Ectodermal cell (in vitro differentiated cells): Measurements from ENCODE around the gene AHCY.
"Not testable (repeated sequence)": the region's sequence is repeated elsewhere in the genome, so short reads cannot be mapped to it uniquely, and the experiment has no call there.

Experiments
- H3K27ac ChIP-seq: 2 replicates; pipeline ENCODE4 v1.7.0; 2013; ENCODE audit warnings: mild to moderate bottlenecking, low read depth, low read length; ENCODE audit not compliant: insufficient read depth, poor library complexity, severe bottlenecking
- H3K27me3 ChIP-seq: 2 replicates; pipeline ENCODE4 v1.7.0; 2013; ENCODE audit warnings: mild to moderate bottlenecking, low read length; ENCODE audit not compliant: insufficient read depth, control insufficient read depth, poor library complexity, severe bottlenecking
- H3K36me3 ChIP-seq: one replicate; pipeline ENCODE4 v1.7.0; 2013; ENCODE audit warnings: low read length; ENCODE audit not compliant: control insufficient read depth, insufficient read depth
- H3K4me1 ChIP-seq: one replicate; pipeline ENCODE4 v1.7.0; 2013; ENCODE audit warnings: low read length; ENCODE audit not compliant: control insufficient read depth, insufficient read depth
- H3K4me3 ChIP-seq: 2 replicates; pipeline ENCODE4 v1.7.0; 2013; ENCODE audit warnings: low read depth, low read length, control low read depth; ENCODE audit not compliant: insufficient read depth
- H3K9me3 ChIP-seq: 2 replicates; pipeline ENCODE4 v1.7.0; 2013; ENCODE audit warnings: mild to moderate bottlenecking, low read length, moderate library complexity; ENCODE audit not compliant: control insufficient read depth
- WGBS, 2 experiments: methylation state at CpG; one replicate each; pipeline ENCODE4 v1.1.7; 2013; ENCODE audit warnings: missing lambda C conversion rate in 2 of 2; 5-methylcytosine and 5-hydroxymethylcytosine counted together

AHCY gene

DNA sequence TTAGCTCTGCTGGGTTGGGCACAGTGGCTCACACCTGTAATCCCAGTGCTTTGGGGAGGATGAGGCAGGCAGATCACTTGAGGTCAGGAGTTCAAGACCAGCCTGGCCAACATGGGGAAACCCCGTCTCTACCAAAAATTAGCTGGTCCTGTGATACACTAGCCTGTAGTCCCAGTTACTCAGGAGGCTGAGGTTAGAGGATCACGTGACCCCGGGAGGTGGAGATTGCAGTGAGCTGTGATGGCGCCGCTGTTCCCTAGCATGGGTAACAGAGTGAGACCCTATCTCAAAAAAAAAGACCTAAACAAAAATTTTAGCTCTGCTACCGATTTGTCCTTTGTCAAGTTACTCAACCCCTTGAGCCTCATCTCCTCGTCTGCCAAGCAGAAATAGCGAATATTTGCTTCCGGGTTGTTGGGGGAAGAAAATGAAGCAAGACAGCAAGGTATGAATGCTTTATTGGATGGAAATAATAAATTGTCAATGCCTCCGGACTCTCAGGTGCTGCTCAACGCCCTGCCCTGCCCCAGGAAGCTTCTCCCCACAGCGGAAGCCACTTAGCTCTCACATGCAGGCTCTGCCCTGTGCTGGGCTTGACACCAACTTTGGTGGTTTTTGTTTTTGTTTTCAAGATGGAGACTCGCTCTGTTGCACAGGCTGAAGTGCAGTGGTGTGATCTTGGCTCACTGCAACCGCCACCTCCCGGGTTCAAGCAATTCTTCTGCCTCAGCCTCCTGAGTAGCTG lies 35.0 kb upstream of the AHCY start:
- no peaks in the 10 kb centered on the region for H3K9me3 ChIP-seq
- H3K4me3 ChIP-seq, result no peak overlapping the region
- H3K27ac ChIP-seq, result no peak overlapping the region
- H3K36me3 ChIP-seq, result no peaks in the 10 kb centered on the region
- 94% methylated on average over 15 of the region's 15 CpGs for WGBS, 2 experiments
- H3K4me1 ChIP-seq, result no peaks in the 10 kb centered on the region
- no peaks in the 10 kb centered on the region for H3K27me3 ChIP-seq

DNA sequence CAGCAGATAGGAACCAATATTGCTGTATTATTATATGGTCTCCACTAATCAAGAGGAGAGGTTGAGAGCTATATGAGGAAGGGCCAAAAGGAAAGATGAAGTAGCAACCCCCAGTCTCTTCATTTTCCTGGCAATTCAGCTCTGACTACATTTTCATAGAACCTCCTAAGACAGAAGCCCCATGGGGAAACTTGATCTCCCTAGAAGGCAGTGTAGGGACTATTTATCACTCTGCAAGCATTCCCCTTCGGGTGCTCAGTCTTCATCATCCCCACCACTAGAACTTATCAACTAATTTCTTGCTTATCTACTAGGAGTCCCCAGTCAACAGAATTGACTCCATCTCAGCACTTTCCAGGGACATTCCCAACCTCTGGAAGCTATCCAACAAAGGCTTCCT lies 34.4 kb upstream of the AHCY start:
- WGBS, 2 experiments, result 86 to 96% methylated on average over 1 of the region's 1 CpG
- Histone ChIP-seq H3K36me3 (no peaks in the 10 kb centered on the region), H3K9me3 (no peaks in the 10 kb centered on the region), H3K4me3 (no peak overlapping the region), H3K4me1 (no peaks in the 10 kb centered on the region), H3K27me3 (no peaks in the 10 kb centered on the region), H3K27ac (no peak overlapping the region)

DNA sequence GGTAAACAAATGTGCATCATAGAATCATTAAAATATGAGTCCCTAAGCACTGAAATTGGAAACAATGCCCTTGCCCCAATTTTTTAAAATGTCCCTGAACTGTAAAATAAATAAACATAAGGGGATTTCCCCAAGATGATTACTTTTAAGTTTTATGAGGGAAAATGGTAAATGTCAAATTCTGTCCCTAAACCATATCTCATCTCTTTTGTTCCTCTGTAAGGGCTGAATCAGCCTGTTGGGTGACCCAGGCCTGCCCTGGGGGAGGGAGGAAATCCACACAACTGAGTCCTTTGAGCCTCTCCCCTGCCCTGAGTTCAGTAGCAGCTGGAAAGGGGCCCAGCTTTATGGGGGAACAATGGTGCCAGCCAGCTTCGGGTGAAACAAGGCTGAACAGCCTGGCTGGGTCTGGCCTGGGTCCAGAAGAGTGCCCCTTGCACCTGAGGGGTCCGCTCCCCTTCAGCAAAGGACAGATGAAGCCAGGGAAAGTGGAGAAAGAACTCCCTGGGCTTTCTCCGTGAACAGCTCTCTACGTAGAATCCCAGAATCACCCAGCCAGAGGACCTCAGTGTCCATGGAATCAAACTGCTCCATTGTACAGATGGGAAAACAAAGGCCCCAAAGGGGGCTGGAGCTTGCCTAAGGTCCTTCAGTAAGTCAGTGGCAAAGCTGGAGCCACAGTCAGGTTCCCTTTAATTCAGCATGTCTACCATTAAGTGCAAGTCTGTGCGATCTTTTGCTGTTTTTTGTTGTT lies 31.7 kb upstream of the AHCY start:
- H3K4me3 ChIP-seq, result no peak overlapping the region
- H3K27ac ChIP-seq, result no peak overlapping the region
- WGBS, 2 experiments, result 87 to 90% methylated on average over 5 of the region's 5 CpGs
- no peaks in the 10 kb centered on the region for H3K4me1 ChIP-seq
- H3K27me3 ChIP-seq, result no peaks in the 10 kb centered on the region
- H3K36me3 ChIP-seq, result no peaks in the 10 kb centered on the region
- no peaks in the 10 kb centered on the region for H3K9me3 ChIP-seq

DNA sequence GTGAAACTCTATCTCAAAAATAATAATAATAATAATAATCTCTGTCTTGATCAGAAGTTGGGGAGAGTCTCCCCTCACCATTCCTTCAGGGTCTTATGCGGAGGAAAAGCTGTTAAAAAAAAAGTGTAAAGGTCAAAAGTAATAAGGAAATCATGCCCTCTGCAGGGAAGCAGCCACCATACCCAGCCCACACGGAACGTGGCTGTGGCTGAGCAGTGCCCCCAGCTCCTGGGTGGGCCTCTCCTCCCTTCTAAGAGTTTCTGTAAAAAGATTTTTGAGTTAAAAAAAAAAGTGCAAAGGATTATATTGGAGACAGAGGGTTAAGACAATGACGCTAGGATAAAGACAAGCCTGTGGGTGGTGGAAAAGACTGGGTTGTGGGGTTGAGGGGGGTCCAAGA lies 30.6 kb upstream of the AHCY start:
- no peaks in the 10 kb centered on the region for H3K27me3 ChIP-seq
- H3K9me3 ChIP-seq, result no peaks in the 10 kb centered on the region
- no peak overlapping the region for H3K4me3 ChIP-seq
- 87 to 90% methylated on average over 4 of the region's 4 CpGs for WGBS, 2 experiments
- H3K4me1 ChIP-seq, result no peaks in the 10 kb centered on the region
- no peaks in the 10 kb centered on the region for H3K36me3 ChIP-seq
- no peak overlapping the region for H3K27ac ChIP-seq

DNA sequence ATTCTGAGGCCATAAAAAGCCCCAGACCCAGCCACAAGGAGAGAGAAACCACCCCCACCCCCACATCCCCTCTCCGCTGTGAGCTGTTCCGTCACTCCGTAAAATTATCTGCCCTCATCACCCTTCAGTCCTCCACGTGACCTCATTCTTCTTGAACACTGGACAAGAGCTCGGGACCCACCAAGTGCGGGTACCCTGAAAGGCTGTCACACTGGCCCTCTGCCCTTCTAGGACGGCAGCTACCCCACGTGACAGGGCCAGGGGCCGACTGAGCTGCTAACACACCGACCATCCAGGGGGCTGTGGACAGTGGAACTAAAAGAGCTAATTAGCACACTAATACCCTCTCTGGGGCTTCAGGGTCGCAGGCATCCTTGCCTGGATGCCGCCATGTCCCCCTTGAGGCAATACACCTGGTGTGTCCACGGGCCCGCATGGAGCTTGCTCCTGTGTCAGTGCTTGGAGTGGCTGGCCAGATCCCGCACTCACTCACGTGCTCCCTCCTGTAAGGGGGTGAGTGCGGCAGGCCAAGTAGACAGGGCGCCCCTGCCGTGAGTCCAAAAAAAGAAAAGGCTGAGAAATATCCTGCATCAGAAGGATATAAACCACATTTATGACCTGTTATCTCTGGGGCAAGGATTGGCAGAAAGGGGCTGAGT lies 29.2 kb upstream of the AHCY start:
- Histone ChIP-seq H3K4me3 (no peak overlapping the region), H3K27me3 (no peaks in the 10 kb centered on the region), H3K27ac (no peak overlapping the region), H3K9me3 (no peaks in the 10 kb centered on the region), H3K4me1 (no peaks in the 10 kb centered on the region), H3K36me3 (no peaks in the 10 kb centered on the region)
- WGBS, 2 experiments, result 94 to 95% methylated on average over 19 of the region's 19 CpGs

DNA sequence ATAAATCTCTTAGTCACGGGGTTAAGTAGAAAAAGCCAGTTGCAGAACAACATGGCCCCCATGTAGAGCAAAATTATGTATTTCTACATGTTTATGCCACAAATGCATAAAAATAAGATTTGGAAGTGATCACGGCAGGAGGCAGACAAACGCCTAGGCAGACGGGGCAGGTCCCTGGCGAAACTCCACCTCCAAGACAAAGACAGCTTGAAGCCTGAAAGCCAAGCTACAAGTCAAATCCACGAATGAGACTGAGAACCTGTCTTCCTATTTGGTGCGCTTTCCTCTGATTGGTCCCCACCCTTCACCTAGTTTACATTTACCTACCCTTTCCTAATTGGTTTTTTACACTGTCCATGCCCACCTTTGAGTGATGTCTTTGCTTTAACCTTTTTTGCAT lies 28.7 kb upstream of the AHCY start:
- H3K27me3 ChIP-seq, result no peaks in the 10 kb centered on the region
- H3K9me3 ChIP-seq, result no peaks in the 10 kb centered on the region
- no peak overlapping the region for H3K4me3 ChIP-seq
- no peaks in the 10 kb centered on the region for H3K4me1 ChIP-seq
- no peak overlapping the region for H3K27ac ChIP-seq
- H3K36me3 ChIP-seq, result no peaks in the 10 kb centered on the region
- 88 to 90% methylated on average over 6 to 7 of the region's 7 CpGs for WGBS, 2 experiments

DNA sequence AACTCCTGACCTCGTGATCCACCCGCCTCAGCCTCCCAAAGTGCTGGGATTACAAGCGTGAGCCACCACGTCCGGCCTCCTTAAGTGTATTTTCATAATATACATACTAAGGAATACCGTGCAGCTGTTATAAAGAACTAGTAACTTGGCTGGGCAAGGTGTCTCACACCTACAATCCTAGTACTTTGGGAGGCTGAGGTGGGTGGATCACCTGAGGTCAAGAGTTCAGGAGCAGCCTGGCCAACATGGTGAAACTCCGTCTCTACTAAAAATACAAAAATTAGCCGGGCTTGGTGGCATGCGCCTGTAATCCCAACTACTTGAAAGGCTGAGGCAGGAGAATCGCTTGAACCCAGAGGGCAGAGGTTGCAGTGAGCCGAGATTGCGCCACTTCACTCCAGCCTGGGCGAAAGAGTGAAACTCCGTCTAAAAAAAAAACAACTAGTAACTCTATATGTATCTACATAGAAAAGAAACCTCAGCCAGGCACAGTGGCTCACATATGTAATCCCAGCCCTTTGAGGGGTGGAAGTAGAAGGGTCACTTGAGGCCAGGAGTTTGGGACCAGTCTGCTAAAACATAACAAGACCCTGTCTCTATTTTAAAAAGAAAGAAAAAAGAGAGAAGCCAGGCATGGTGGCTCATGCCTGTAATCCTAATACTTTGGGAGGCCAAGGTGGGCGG lies 27.8 kb upstream of the AHCY start:
- H3K4me3 ChIP-seq, H3K9me3 ChIP-seq, H3K27ac ChIP-seq, H3K36me3 ChIP-seq, H3K4me1 ChIP-seq, H3K27me3 ChIP-seq: not testable (repeated sequence)
- 87 to 96% methylated on average over 15 of the region's 15 CpGs for WGBS, 2 experiments

DNA sequence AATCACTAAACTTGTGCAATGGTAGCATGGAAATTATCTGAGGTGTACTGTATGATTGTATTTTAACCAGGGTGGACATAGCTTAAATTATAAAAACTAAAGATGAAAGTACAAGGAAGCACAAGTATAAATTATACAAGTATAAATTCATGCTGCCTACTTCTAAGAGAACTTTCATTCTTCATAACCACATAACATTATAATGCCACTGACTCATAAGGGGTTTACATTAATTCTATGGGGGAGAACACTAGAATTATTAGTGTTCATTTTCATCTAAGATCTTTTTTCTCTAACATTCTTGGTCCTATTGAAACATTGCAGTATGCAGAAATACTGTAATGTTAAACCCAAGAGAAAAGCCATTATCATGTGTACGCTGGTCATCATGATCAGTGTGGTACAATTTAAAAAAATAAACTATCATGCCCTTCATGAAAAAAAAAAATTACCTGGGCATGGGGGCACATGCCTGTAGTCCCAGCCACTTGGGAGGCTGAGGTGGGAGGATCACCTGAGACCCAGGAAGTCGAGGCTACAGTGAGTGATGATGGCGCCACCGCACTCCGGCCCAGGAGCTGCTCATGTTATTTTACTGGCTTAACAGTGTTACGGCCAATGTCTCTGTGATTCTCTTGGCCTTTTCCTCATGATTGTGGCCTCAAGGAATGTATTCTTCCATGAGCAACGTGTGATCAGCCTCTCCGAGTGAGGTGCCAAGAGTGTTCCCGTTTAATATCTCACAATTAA lies 25.9 kb upstream of the AHCY start:
- 93 to 95% methylated on average over 8 to 9 of the region's 9 CpGs for WGBS, 2 experiments
- Histone ChIP-seq H3K4me1 (peaks cover 5% of the 10 kb centered on the region), H3K9me3 (no peaks in the 10 kb centered on the region), H3K36me3 (no peaks in the 10 kb centered on the region), H3K27ac (no peak overlapping the region), H3K27me3 (no peaks in the 10 kb centered on the region), H3K4me3 (no peak overlapping the region)

DNA sequence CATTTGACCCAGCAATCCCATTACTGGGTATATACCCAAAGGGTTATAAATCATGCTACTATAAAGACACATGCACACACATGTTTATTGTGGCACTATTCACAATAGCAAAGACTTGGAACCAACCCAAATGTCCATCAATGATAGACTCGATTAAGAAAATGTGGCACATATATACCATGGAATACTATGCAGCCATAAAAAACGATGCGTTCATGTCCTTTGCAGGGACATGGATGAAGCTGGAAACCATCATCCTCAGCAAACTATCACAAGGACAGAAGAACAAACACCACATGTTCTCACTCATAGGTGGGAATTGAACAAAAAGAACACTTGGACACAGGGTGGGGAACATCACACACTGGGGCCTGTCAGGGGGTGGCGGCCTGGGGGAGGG lies 25.1 kb upstream of the AHCY start:
- H3K9me3 ChIP-seq, H3K4me3 ChIP-seq: not testable (repeated sequence)
- WGBS, 2 experiments, result 90 to 91% methylated on average over 4 of the region's 4 CpGs

More for the DNA sequence above, 25.1 kb upstream of the AHCY start:
- H3K4me1 ChIP-seq, H3K27ac ChIP-seq, H3K36me3 ChIP-seq, H3K27me3 ChIP-seq: not testable (repeated sequence)
